CD4-positive, alpha-beta T cell treated with Interleukin-17A for 4 hours (primary cell): ENCODE data around the gene HSDL2.
A peak's percentile ranks its signal among the peaks of the same experiment; 100 is the strongest.
"Not testable (repeated sequence)": the region's sequence is repeated elsewhere in the genome, so short reads cannot be mapped to it uniquely, and the experiment has no call there.

ENCODE experiments used
- DNase-seq: peaks from one replicate; pipeline ENCODE4 v3.0.0-alpha.2; 2020; ENCODE audit warnings: mixed read lengths

HSDL2 gene

GRCh38 chr9:112367465-112367864 lies 12.4 kb upstream of the HSDL2 start:
- no peak for DNase-seq

GRCh38 chr9:112369817-112370216 lies 10.1 kb upstream of the HSDL2 start:
- DNase-seq: no peak

GRCh38 chr9:112371060-112371459 lies 8.8 kb upstream of the HSDL2 start:
- DNase-seq: no peak

GRCh38 chr9:112373666-112374065 lies 6.2 kb upstream of the HSDL2 start:
- DNase-seq: not testable (repeated sequence)

- not testable (repeated sequence) for DNase-seq
Measured at GRCh38 chr9:112374232-112374631, 5.7 kb upstream of the HSDL2 start.

- DNase-seq: no peak
Measured at GRCh38 chr9:112375361-112375760, 4.5 kb upstream of the HSDL2 start.

GRCh38 chr9:112377087-112377486 lies 2.8 kb upstream of the HSDL2 start:
- DNase-seq: no peak

- no peak for DNase-seq
Measured at GRCh38 chr9:112377684-112378327, 2.1 kb upstream of the HSDL2 start.

GRCh38 chr9:112378328-112379176 lies 1.4 kb upstream of the HSDL2 start:
- peak; percentile 34 for DNase-seq

GRCh38 chr9:112379177-112380101 lies 469 bp upstream of the HSDL2 start:
- DNase-seq: peak; percentile 100

- DNase-seq: no peak
Measured at GRCh38 chr9:112380825-112381221, 915 bp downstream of the HSDL2 start.

- no peak for DNase-seq
Measured at GRCh38 chr9:112382066-112382465, 2.2 kb downstream of the HSDL2 start.

- DNase-seq: no peak
Measured at GRCh38 chr9:112382501-112383364, 2.8 kb downstream of the HSDL2 start.

- DNase-seq: no peak
Measured at GRCh38 chr9:112384219-112384618, 4.3 kb downstream of the HSDL2 start.

GRCh38 chr9:112384690-112385089 lies 4.8 kb downstream of the HSDL2 start:
- no peak for DNase-seq

- DNase-seq: no peak
Measured at GRCh38 chr9:112387115-112387514, 7.2 kb downstream of the HSDL2 start.

- not testable (repeated sequence) for DNase-seq
Measured at GRCh38 chr9:112389897-112390296, 10.0 kb downstream of the HSDL2 start.

- not testable (repeated sequence) for DNase-seq
Measured at GRCh38 chr9:112391936-112392560, 12.1 kb downstream of the HSDL2 start.

- not testable (repeated sequence) for DNase-seq
Measured at GRCh38 chr9:112393146-112393545, 13.2 kb downstream of the HSDL2 start.

- DNase-seq: no peak
Measured at GRCh38 chr9:112396416-112396815, 16.5 kb downstream of the HSDL2 start.

GRCh38 chr9:112396872-112397271 lies 17.0 kb downstream of the HSDL2 start:
- DNase-seq: no peak
